Measurements from ENCODE around the gene GNA15.

Gene GNA15

DNA sequence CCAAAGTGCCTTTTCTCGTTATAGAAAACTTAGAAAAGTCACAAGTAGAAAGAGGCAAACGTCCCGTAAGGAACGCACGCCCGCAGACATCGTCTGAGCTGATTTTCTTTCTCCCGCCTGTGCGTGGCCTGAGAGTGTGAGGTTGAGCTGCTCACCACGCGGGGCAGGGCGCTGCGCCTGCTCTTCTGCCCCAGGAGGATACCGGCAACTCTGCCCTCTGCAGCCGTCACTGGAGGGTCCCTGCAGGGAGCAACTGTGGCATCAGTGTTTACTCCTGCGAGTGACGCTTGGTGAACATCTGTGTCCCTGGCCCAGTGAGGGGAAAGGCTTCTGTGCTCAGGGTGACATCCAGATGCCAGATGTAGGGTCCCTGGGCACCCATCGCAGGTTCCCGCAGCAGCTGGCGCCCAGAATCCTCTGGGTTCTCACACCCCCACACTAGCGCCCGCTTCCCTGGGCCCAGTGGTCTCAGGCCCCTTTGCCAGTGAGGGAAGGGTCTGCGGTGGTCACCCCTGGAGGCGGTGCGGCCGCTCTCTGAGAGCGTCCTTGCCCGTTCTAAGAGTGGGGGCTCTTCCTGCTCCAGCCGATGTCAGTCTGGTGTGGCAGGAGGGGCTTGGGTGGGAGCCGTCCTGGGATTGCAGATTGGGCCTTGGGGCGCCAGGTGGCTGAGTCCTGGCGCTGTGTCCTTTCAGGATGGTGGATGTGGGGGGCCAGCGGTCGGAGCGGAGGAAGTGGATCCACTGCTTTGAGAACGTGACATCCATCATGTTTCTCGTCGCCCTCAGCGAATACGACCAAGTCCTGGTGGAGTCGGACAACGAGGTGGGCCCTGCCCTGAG lies 17.4 kb upstream of the GNA15 start:
- H3K4me3 ChIP-seq (ENCODE audit: low read length): no peak overlapping the region
- no peak for DNase-seq (ENCODE audit: low read depth)
- TF ChIP-seq, protein P1, sequence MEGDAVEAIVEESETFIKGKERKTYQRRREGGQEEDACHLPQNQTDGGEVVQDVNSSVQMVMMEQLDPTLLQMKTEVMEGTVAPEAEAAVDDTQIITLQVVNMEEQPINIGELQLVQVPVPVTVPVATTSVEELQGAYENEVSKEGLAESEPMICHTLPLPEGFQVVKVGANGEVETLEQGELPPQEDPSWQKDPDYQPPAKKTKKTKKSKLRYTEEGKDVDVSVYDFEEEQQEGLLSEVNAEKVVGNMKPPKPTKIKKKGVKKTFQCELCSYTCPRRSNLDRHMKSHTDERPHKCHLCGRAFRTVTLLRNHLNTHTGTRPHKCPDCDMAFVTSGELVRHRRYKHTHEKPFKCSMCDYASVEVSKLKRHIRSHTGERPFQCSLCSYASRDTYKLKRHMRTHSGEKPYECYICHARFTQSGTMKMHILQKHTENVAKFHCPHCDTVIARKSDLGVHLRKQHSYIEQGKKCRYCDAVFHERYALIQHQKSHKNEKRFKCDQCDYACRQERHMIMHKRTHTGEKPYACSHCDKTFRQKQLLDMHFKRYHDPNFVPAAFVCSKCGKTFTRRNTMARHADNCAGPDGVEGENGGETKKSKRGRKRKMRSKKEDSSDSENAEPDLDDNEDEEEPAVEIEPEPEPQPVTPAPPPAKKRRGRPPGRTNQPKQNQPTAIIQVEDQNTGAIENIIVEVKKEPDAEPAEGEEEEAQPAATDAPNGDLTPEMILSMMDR (IDR thresholded peaks at IDR 0.05; ENCODE audit: insufficient read depth, low read depth, low read length, missing control alignments): no peak

DNA sequence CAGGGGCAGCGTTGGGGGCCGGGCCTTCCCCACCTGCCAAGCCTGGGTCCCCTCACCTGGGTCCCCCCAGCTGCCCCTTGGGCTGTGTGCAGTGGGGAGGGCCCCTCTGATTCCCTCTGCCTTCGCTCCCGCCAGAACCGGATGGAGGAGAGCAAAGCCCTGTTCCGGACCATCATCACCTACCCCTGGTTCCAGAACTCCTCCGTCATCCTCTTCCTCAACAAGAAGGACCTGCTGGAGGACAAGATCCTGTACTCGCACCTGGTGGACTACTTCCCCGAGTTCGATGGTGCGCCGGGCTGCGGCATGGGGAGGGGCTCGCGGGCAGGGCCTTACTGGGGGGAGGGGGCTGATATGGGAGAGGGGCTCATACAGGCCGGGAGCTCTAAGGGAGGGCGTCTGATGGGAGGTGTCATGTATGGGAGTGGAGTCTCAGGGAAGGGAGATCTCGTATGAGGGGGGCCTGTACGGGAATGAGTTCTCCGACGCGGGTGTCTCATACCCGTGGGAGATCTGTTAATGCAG lies 16.7 kb upstream of the GNA15 start:
- TF ChIP-seq, protein P1 (IDR thresholded peaks at IDR 0.05; ENCODE audit: insufficient read depth, low read depth, low read length, missing control alignments): no peak
- H3K4me3 ChIP-seq (ENCODE audit: low read length): no peak overlapping the region
- DNase-seq (ENCODE audit: low read depth): no peak

DNA sequence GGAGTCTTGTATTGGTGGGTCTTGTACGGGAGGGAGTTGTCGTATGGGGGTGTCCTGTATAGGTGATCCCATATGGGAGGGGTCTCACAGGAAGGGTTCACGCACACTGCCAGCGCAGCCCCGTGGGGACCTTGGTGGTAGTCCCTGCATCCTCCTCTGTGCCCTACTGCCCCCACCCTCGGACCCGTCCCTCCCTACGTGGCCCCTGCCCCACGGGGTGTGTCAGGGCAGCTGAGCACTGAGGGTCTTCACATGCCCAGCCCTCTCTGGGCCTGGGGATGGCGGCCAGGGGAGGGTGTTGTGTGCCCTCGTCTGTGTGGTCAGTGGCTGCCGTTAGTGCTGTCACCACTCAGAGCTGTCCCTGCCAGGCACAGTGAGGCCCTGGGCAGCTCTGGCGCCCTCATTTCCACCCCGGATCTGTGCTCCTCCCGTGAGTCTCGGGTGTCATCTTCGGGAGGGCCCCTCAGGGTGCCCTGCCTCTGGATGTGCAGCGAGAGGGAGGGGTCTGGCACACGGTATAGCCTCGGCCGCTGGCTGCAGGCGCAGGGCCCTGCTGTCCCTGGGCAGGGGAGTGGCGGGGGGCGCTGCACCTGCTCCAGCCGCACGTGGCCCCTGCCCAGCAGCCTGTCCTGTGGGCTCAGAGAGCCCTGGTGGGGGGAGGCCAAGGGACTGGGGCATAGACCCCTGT lies 16.0 kb upstream of the GNA15 start:
- TF ChIP-seq, protein P1 (IDR thresholded peaks at IDR 0.05; ENCODE audit: insufficient read depth, low read depth, low read length, missing control alignments): no peak
- H3K4me3 ChIP-seq (ENCODE audit: low read length): no peak overlapping the region
- DNase-seq (ENCODE audit: low read depth): no peak

DNA sequence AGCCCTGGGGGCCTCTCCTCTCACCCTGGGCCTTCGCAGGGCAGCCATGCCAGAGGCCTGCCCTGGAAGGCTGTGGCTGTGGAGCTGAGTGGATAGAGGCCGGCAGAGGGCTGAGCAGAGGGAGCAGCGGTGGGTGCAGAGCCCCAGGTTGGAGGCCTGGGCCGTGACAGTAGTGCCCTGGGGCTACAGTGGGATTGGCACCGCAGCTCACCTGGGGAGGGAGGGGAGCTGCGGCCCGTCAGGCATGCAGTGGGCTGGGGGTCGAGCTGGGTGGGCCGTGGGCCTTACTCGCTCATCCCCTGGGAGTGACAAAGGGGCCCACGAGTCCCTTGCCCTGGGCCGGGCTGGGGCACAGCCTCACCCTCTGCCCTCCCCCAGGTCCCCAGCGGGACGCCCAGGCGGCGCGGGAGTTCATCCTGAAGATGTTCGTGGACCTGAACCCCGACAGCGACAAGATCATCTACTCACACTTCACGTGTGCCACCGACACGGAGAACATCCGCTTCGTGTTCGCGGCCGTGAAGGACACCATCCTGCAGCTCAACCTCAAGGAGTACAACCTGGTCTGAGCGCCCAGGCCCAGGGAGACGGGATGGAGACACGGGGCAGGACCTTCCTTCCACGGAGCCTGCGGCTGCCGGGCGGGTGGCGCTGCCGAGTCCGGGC lies 15.1 kb upstream of the GNA15 start:
- no peak for DNase-seq (ENCODE audit: low read depth)
- TF ChIP-seq, protein P1 (IDR thresholded peaks at IDR 0.05; ENCODE audit: insufficient read depth, low read depth, low read length, missing control alignments): no peak
- no peak overlapping the region for H3K4me3 ChIP-seq (ENCODE audit: low read length)

DNA sequence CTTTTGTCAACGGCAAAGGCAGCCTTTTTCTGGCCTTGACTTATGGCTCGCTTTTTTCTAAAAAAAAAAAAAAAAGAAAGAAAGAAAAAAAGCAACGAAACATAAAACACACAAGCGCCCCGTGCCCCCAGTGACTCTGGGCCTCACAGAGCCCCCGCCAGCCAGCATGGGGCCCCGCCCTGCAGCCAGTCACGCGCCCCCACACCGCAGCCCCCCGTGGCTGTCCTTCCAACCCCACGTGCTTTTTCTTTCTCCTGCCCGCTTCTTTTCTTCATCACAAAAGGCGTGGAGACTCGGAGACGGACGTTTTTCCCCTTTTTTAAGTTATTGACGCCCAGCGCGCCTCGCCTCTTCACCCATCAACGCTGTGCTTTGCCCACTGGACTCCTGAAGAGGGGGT lies 14.4 kb upstream of the GNA15 start:
- no peak overlapping the region for H3K4me3 ChIP-seq (ENCODE audit: low read length)
- DNase-seq (ENCODE audit: low read depth): no peak
- TF ChIP-seq, protein P1 (IDR thresholded peaks at IDR 0.05; ENCODE audit: insufficient read depth, low read depth, low read length, missing control alignments): no peak

DNA sequence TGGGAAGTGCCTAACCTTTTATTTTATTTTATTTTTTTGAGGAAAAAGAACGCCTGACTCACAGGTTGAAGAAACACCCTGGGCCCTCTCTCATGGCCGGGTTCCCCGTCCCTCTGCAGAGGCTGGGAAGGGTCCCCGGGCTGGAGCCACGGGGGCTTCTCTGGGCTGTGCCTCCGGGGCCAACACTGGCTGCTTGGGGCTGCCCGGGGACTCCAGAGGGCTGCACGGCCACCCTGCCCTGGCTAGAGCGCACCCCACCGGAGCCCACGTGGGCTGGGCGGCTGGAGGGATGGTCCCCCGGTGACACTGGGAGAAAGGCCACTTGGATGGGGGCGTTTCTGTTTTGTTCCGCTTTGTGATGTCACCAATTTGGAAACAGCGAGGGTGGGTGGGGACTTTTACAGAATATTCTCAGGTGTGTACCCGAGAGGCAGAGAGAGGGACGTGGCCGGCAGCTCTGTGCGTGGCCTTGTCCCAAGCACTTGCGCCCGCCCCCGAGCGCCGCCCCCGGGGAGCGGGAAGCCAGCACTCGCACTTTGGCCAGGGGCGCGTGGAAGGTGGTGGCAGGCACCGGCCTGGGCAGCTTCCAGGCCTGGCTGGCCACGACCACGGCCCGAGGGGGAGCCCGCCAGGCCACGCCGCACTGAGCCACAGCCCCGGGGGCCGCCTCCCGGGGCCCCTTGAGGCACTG lies 13.9 kb upstream of the GNA15 start:
- H3K4me3 ChIP-seq (ENCODE audit: low read length): no peak overlapping the region
- TF ChIP-seq, protein P1 (IDR thresholded peaks at IDR 0.05; ENCODE audit: insufficient read depth, low read depth, low read length, missing control alignments): no peak
- no peak for DNase-seq (ENCODE audit: low read depth)

All from epithelial cell of esophagus (primary cell).